ENCODE data around the gene CARD11. TPM values are rescaled to one million over a fixed set of nuclear protein-coding genes. Genes with fewer than 3 reads are reported as not detected.

CARD11 gene
- total RNA-seq, 1 experiment from 2014 or later, result 0.82 TPM

DNA sequence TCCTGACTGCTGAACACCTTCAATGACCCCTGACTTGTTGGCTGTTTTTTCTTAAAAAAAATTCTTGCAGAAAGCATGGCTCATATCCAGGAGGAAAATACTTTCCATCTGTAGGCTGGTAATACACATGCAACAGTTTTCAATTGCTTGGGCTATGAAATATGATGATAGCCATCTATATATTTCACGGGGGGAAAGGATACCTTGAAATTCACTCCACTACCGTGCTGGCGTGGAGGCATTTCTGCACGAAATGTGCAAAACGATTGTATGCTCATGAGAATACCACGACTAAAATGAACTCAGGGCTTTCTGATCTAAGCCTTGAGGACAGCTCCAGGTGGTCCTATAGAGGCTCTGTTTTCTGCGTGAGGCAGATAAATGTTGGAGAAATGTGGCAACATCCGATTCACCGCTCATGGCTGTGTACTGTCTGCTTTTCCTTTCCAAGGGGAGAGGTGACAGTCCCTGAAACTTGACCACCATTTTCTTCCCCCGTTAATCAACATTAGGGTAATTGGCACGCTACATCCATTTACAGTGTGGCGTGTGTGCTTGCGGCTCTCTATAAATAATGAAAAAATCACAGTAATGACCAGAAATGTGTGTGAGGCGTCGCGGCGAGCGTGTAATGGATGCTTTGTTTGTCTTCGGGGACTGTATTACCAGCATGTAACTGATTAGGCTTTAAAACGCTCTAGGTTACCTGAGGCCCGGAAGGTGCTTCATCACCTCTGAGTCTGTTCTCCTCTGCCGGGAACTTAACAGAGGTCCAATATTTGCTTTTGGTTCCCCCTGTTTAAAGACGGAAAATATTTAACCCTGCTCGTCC is 12.8 kb upstream of the CARD11 start:
- ChIA-PET POLR2A (no interaction called here), CTCF (no interaction called here)
- Histone ChIP-seq H3K27ac (ENCODE audit: low read length) (no peak overlapping the region), H3K4me3 (ENCODE audit: low read depth in 2 of 2, low read length in 2 of 2) (no peak overlapping the region), H3K4me1 (ENCODE audit: control insufficient read depth, insufficient read depth, low read length) (peaks cover 4% of the 10 kb centered on the region; the same call in 1 of the 2 replicates), H3K27me3 (ENCODE audit: control insufficient read depth, insufficient read depth, low read length) (peaks cover 3% of the 10 kb centered on the region; the same call in 1 of the 2 replicates), H3K9me3 (ENCODE audit: control insufficient read depth, insufficient read depth, low read depth, low read length) (peaks cover 6% of the 10 kb centered on the region; the same call in 1 of the 2 replicates), H3K36me3 (ENCODE audit: control insufficient read depth, insufficient read depth, low read length) (no peaks in the 10 kb centered on the region)
- intact Hi-C loops (cut with micrococcal nuclease; ENCODE audit: unreplicated experiment) (no loop called here), in situ Hi-C loops (cut with HindIII; ENCODE audit: low pct_unique_long_range_greater_than_20kb, low sequenced_read_pairs) (no loop called here)
- ATAC-seq, result no peak
- no peak for DNase-seq (ENCODE audit: low read depth, low spot score)
- no peak for TF ChIP-seq TCF7L2 (IDR thresholded peaks at IDR 0.05; ENCODE audit: low read depth, low read length)
- no peak for TF ChIP-seq SIN3A (IDR thresholded peaks at IDR 0.05; ENCODE audit: borderline replicate concordance, insufficient read depth, low read depth, low read length)
- TF ChIP-seq POLR2AphosphoS5 (IDR thresholded peaks at IDR 0.05; ENCODE audit: low read depth, low read length), result no peak
- TF ChIP-seq, protein P1, sequence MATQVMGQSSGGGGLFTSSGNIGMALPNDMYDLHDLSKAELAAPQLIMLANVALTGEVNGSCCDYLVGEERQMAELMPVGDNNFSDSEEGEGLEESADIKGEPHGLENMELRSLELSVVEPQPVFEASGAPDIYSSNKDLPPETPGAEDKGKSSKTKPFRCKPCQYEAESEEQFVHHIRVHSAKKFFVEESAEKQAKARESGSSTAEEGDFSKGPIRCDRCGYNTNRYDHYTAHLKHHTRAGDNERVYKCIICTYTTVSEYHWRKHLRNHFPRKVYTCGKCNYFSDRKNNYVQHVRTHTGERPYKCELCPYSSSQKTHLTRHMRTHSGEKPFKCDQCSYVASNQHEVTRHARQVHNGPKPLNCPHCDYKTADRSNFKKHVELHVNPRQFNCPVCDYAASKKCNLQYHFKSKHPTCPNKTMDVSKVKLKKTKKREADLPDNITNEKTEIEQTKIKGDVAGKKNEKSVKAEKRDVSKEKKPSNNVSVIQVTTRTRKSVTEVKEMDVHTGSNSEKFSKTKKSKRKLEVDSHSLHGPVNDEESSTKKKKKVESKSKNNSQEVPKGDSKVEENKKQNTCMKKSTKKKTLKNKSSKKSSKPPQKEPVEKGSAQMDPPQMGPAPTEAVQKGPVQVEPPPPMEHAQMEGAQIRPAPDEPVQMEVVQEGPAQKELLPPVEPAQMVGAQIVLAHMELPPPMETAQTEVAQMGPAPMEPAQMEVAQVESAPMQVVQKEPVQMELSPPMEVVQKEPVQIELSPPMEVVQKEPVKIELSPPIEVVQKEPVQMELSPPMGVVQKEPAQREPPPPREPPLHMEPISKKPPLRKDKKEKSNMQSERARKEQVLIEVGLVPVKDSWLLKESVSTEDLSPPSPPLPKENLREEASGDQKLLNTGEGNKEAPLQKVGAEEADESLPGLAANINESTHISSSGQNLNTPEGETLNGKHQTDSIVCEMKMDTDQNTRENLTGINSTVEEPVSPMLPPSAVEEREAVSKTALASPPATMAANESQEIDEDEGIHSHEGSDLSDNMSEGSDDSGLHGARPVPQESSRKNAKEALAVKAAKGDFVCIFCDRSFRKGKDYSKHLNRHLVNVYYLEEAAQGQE (IDR thresholded peaks at IDR 0.05; ENCODE audit: insufficient read depth in 1 of 2, low read depth in 2 of 2, low read length in 1 of 2), result no peak
- TF ChIP-seq, protein P2, sequence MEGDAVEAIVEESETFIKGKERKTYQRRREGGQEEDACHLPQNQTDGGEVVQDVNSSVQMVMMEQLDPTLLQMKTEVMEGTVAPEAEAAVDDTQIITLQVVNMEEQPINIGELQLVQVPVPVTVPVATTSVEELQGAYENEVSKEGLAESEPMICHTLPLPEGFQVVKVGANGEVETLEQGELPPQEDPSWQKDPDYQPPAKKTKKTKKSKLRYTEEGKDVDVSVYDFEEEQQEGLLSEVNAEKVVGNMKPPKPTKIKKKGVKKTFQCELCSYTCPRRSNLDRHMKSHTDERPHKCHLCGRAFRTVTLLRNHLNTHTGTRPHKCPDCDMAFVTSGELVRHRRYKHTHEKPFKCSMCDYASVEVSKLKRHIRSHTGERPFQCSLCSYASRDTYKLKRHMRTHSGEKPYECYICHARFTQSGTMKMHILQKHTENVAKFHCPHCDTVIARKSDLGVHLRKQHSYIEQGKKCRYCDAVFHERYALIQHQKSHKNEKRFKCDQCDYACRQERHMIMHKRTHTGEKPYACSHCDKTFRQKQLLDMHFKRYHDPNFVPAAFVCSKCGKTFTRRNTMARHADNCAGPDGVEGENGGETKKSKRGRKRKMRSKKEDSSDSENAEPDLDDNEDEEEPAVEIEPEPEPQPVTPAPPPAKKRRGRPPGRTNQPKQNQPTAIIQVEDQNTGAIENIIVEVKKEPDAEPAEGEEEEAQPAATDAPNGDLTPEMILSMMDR (IDR thresholded peaks at IDR 0.05), result no peak
- no TSS peak for BruUV-seq (replicated peaks)

DNA sequence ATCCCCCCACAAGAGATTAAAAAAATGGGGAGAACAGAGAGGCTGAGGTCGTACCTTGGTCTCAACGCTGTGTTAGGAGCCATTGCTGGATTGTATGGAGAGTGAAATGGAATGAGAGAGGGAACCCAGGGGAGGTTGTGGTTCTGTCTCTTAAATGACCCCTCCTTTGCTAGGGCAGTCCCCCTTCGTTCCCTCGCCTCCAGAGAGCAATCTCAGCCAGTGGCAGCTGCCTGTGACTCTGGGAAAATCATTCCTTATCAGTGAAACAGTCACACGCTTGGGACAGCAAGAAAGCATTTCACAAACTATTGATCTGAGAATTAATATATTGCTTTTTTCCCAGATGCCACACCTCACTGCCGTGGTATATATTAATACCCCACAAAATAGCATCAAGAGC is 12.0 kb upstream of the CARD11 start:
- CTCF ChIA-PET, result no interaction called here

More for the DNA sequence above, 12.0 kb upstream of the CARD11 start:
- Histone ChIP-seq H3K9me3 (ENCODE audit: control insufficient read depth, insufficient read depth, low read depth, low read length) (peaks cover 6% of the 10 kb centered on the region; the same call in 1 of the 2 replicates), H3K36me3 (ENCODE audit: control insufficient read depth, insufficient read depth, low read length) (no peaks in the 10 kb centered on the region), H3K27ac (ENCODE audit: low read length) (no peak overlapping the region), H3K4me1 (ENCODE audit: control insufficient read depth, insufficient read depth, low read length) (peaks cover 4% of the 10 kb centered on the region; the same call in 1 of the 2 replicates), H3K4me3 (ENCODE audit: low read depth in 2 of 2, low read length in 2 of 2) (no peak overlapping the region), H3K27me3 (ENCODE audit: control insufficient read depth, insufficient read depth, low read length) (peaks cover 3% of the 10 kb centered on the region; the same call in 1 of the 2 replicates)
- intact Hi-C loops (cut with micrococcal nuclease; ENCODE audit: unreplicated experiment), result no loop called here
- no TSS peak for BruUV-seq (replicated peaks)
- DNase-seq (ENCODE audit: low read depth, low spot score) (no peak), ATAC-seq (no peak)
- in situ Hi-C loops (cut with HindIII; ENCODE audit: low pct_unique_long_range_greater_than_20kb, low sequenced_read_pairs), result no loop called here
- POLR2A ChIA-PET, result no interaction called here
- TF ChIP-seq SIN3A (IDR thresholded peaks at IDR 0.05; ENCODE audit: borderline replicate concordance, insufficient read depth, low read depth, low read length) (no peak), POLR2AphosphoS5 (IDR thresholded peaks at IDR 0.05; ENCODE audit: low read depth, low read length) (no peak), TCF7L2 (IDR thresholded peaks at IDR 0.05; ENCODE audit: low read depth, low read length) (no peak)
- TF ChIP-seq, protein P1 (IDR thresholded peaks at IDR 0.05; ENCODE audit: insufficient read depth in 1 of 2, low read depth in 2 of 2, low read length in 1 of 2), result no peak
- TF ChIP-seq, protein P2 (IDR thresholded peaks at IDR 0.05), result no peak
